Measurements from ENCODE around the gene MBNL2. TPM values are rescaled to one million over a fixed set of nuclear protein-coding genes. Genes with fewer than 3 reads are reported as not detected.
A peak's percentile ranks its signal among the peaks of the same experiment; 100 is the strongest.

Gene MBNL2
- total and polyA plus RNA-seq, 2 of the 13 experiments (the other 11 are each of a cell fraction or from before 2014, with no cell fraction given), result 30.8 to 59.0 TPM

- peak; percentile 45; the same call in 1 of the 2 replicates for TF ChIP-seq PAXIP1 (CRISPR knock-in tag; conservative IDR thresholded peaks at IDR 0.05)
- TF ChIP-seq RARG (CRISPR knock-in tag; IDR thresholded peaks at IDR 0.05; ENCODE audit: low read depth), result no peak
- TF ChIP-seq JDP2 (CRISPR knock-in tag; IDR thresholded peaks at IDR 0.05; ENCODE audit: borderline replicate concordance), result no peak
- peak; percentile 11; the same call in 1 of the 2 replicates for TF ChIP-seq IRF2 (CRISPR knock-in tag; IDR thresholded peaks at IDR 0.05)
- TF ChIP-seq, protein P1, sequence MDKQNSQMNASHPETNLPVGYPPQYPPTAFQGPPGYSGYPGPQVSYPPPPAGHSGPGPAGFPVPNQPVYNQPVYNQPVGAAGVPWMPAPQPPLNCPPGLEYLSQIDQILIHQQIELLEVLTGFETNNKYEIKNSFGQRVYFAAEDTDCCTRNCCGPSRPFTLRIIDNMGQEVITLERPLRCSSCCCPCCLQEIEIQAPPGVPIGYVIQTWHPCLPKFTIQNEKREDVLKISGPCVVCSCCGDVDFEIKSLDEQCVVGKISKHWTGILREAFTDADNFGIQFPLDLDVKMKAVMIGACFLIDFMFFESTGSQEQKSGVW (CRISPR knock-in tag; IDR thresholded peaks at IDR 0.05; ENCODE audit: borderline replicate concordance), result no peak
- TF ChIP-seq ZKSCAN1 (IDR thresholded peaks at IDR 0.05; ENCODE audit: low read length), result no peak
- peak; percentile 28; the same call in 1 of the 2 replicates for TF ChIP-seq BCL6 (CRISPR knock-in tag; IDR thresholded peaks at IDR 0.05)
- TF ChIP-seq, protein P2, sequence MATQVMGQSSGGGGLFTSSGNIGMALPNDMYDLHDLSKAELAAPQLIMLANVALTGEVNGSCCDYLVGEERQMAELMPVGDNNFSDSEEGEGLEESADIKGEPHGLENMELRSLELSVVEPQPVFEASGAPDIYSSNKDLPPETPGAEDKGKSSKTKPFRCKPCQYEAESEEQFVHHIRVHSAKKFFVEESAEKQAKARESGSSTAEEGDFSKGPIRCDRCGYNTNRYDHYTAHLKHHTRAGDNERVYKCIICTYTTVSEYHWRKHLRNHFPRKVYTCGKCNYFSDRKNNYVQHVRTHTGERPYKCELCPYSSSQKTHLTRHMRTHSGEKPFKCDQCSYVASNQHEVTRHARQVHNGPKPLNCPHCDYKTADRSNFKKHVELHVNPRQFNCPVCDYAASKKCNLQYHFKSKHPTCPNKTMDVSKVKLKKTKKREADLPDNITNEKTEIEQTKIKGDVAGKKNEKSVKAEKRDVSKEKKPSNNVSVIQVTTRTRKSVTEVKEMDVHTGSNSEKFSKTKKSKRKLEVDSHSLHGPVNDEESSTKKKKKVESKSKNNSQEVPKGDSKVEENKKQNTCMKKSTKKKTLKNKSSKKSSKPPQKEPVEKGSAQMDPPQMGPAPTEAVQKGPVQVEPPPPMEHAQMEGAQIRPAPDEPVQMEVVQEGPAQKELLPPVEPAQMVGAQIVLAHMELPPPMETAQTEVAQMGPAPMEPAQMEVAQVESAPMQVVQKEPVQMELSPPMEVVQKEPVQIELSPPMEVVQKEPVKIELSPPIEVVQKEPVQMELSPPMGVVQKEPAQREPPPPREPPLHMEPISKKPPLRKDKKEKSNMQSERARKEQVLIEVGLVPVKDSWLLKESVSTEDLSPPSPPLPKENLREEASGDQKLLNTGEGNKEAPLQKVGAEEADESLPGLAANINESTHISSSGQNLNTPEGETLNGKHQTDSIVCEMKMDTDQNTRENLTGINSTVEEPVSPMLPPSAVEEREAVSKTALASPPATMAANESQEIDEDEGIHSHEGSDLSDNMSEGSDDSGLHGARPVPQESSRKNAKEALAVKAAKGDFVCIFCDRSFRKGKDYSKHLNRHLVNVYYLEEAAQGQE (IDR thresholded peaks at IDR 0.05; ENCODE audit: borderline replicate concordance in 1 of 2, low read depth in 1 of 2, low read length in 2 of 2), result 0 out of 4 replicates have a peak, but pooled peaks of 1 of the 2 experiments have one; percentile 3
- peak; percentile 69; the same call in 1 of the 2 replicates for TF ChIP-seq TEF (CRISPR knock-in tag; IDR thresholded peaks at IDR 0.05)
- TF ChIP-seq CEBPG (CRISPR knock-in tag; IDR thresholded peaks at IDR 0.05), result peak; percentile 77
- no peak for TF ChIP-seq NR2F6 (IDR thresholded peaks at IDR 0.05)
- TF ChIP-seq NR2F6 (CRISPR knock-in tag; IDR thresholded peaks at IDR 0.05), result peak; percentile 12; the same call in 1 of the 2 replicates
- no peak for TF ChIP-seq PTBP1 (IDR thresholded peaks at IDR 0.05; ENCODE audit: low read depth, low read length, poor library complexity, severe bottlenecking)
- peak; percentile 76 for TF ChIP-seq ELF3 (CRISPR knock-in tag; IDR thresholded peaks at IDR 0.05)
- TF ChIP-seq ZNF75D (CRISPR knock-in tag; IDR thresholded peaks at IDR 0.05; ENCODE audit: borderline replicate concordance), result no peak
- peak in 1 of 2 experiments; percentile 43; a peak in 1 of 4 replicates for TF ChIP-seq EP300 (IDR thresholded peaks at IDR 0.05; ENCODE audit: low read depth in 2 of 2, low read length in 2 of 2)
- TF ChIP-seq EP300 (CRISPR knock-in tag; IDR thresholded peaks at IDR 0.05; ENCODE audit: borderline replicate concordance), result no peak
Observed at GRCh38 chr13:97257228-97257755, 35.2 kb downstream of the MBNL2 start (continued).
